ENCODE results near the gene RARRES1. TPM values are rescaled to one million over a fixed set of nuclear protein-coding genes. Genes with fewer than 3 reads are reported as not detected.

Gene RARRES1
- polyA plus RNA-seq, 2 of the 4 experiments (the other 2 are of a cell fraction) = 10.9 to 33.4 TPM

DNA sequence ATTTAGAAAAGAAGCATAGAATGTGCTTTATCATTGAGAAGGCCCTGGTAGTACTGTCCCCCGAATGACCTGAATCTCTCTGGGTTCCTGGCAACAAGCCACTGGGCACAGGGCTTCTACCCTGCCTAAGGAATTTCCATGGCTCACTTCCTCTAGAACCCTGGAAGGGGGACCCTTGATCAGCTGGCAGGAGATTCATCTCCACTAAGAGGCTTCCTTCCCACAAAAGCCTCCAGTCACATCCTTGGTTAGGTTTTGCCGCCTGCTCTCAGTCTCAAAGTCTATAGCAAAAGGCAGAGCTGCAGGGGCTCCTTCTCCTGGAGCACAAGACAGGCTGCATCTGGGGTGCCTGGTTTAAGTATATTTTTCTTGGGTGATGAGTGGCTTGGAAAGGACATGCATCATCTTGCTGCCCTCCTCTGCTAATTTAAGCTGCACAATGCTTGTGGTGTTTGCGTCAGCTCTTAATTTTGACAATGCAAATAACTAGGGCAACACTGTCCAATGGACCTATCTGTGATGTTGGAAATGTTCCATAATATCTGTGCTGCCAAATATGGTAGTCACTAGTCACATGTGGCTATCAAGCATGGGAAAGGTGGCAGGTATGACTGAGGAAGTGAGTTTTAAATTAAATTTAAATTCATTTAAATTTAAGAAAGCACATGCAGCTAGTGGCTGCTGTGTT, 33.4 kb upstream of the RARRES1 start:
- no peak overlapping the region for H3K4me3 ChIP-seq
- no peak for FAIRE-seq
- DNase-seq (ENCODE audit: low read depth in 1 of 2, low spot score in 1 of 2) = no peak
- WGBS (ENCODE audit: missing lambda C conversion rate) = 82% methylated on average over 3 of the region's 3 CpGs
- no peaks in the 10 kb centered on the region for H3K9me3 ChIP-seq
- TF ChIP-seq MAZ (IDR thresholded peaks at IDR 0.05; ENCODE audit: borderline replicate concordance, low read depth, low read length) = no peak
- no peak for TF ChIP-seq ZC3H11A (IDR thresholded peaks at IDR 0.05)
- TF ChIP-seq MYC (IDR thresholded peaks at IDR 0.05; ENCODE audit: borderline replicate concordance, low read length) = no peak
- no peak for TF ChIP-seq HDAC2 (IDR thresholded peaks at IDR 0.05)
- no peak for TF ChIP-seq GATA3 (IDR thresholded peaks at IDR 0.05; ENCODE audit: borderline replicate concordance)
- TF ChIP-seq, protein P1, sequence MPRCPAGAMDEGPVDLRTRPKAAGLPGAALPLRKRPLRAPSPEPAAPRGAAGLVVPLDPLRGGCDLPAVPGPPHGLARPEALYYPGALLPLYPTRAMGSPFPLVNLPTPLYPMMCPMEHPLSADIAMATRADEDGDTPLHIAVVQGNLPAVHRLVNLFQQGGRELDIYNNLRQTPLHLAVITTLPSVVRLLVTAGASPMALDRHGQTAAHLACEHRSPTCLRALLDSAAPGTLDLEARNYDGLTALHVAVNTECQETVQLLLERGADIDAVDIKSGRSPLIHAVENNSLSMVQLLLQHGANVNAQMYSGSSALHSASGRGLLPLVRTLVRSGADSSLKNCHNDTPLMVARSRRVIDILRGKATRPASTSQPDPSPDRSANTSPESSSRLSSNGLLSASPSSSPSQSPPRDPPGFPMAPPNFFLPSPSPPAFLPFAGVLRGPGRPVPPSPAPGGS (IDR thresholded peaks at IDR 0.05) = no peak
- no peak for TF ChIP-seq HES2 (IDR thresholded peaks at IDR 0.05)
- no peak for TF ChIP-seq PBX3 (IDR thresholded peaks at IDR 0.05)
- no peak for TF ChIP-seq SMC3 (IDR thresholded peaks at IDR 0.05)
- no peak for TF ChIP-seq CHD2 (IDR thresholded peaks at IDR 0.05; ENCODE audit: low read length, partially characterized antibody)
- ATAC-seq = no peak
- CTCF ChIA-PET = interaction anchor here (0.6 to 5.1 kb wide), 7 partner anchors 11 to 1627 kb away, joined by 3 to 30 read pairs (median 3); no protein-coding TSS in a partner anchor
- POLR2A ChIA-PET = no interaction called here
- peak overlapping the region in 1 of 2 experiments; percentile 89; a peak in 3 of 6 replicates for H3K27ac ChIP-seq
- peak overlapping the region; percentile 19; the same call in 1 of the 3 replicates for H3K4me2 ChIP-seq
- H3K4me1 ChIP-seq = peaks cover 57% of the 10 kb centered on the region

- ChIA-PET CTCF (interaction anchor here (3.5 kb wide), 1 partner anchor 35 kb away, joined by 17 read pairs; no protein-coding TSS in a partner anchor), POLR2A (no interaction called here)
- DNase-seq (ENCODE audit: low read depth in 1 of 2, low spot score in 1 of 2) = no peak
- no peak for ATAC-seq
- FAIRE-seq = no peak
- Histone ChIP-seq H3K4me3 (no peak overlapping the region), H3K27ac (peak overlapping the region in 1 of 2 experiments; percentile 17; a peak in 1 of 6 replicates), H3K4me2 (no peak overlapping the region), H3K4me1 (peaks cover 35% of the 10 kb centered on the region), H3K9me3 (no peaks in the 10 kb centered on the region)
- no peak for TF ChIP-seq CEBPB (IDR thresholded peaks at IDR 0.05)
- no peak for TF ChIP-seq RARB (CRISPR knock-in tag; IDR thresholded peaks at IDR 0.05)
- no peak for TF ChIP-seq ESRRA (IDR thresholded peaks at IDR 0.05; ENCODE audit: borderline replicate concordance, low read length)
- TF ChIP-seq, protein P1 (IDR thresholded peaks at IDR 0.05) = no peak
- TF ChIP-seq FOSB (CRISPR knock-in tag; IDR thresholded peaks at IDR 0.05) = no peak
- no peak for TF ChIP-seq KDM5A (IDR thresholded peaks at IDR 0.05)
- no peak for TF ChIP-seq JUNB (IDR thresholded peaks at IDR 0.05)
- TF ChIP-seq POLR2A (IDR thresholded peaks at IDR 0.05; ENCODE audit: low read length) = no peak
- TF ChIP-seq CHD2 (IDR thresholded peaks at IDR 0.05; ENCODE audit: low read length, partially characterized antibody) = no peak
- TF ChIP-seq EHMT2 (IDR thresholded peaks at IDR 0.05; ENCODE audit: low read depth) = no peak
- TF ChIP-seq PHF8 (IDR thresholded peaks at IDR 0.05; ENCODE audit: borderline replicate concordance, low read depth) = no peak
- no peak for TF ChIP-seq FOSL2 (IDR thresholded peaks at IDR 0.05)
- TF ChIP-seq FOSL2 (CRISPR knock-in tag; IDR thresholded peaks at IDR 0.05) = no peak
- TF ChIP-seq PBX3 (IDR thresholded peaks at IDR 0.05) = no peak
- TF ChIP-seq TP53 (CRISPR knock-in tag; IDR thresholded peaks at IDR 0.05) = no peak
- no peak for TF ChIP-seq BHLHE40 (IDR thresholded peaks at IDR 0.05; ENCODE audit: low read depth, low read length)
- TF ChIP-seq HEYL (CRISPR knock-in tag; IDR thresholded peaks at IDR 0.05) = no peak
- TF ChIP-seq MAFK (IDR thresholded peaks at IDR 0.05; ENCODE audit: partially characterized antibody) = no peak
- TF ChIP-seq HOXA7 (CRISPR knock-in tag; IDR thresholded peaks at IDR 0.05) = no peak
- TF ChIP-seq GATA3 (IDR thresholded peaks at IDR 0.05; ENCODE audit: borderline replicate concordance) = no peak
- 68% methylated on average over 2 of the region's 2 CpGs for WGBS (ENCODE audit: missing lambda C conversion rate)
Measured at GRCh38 chr3:158763421-158763820, 31.2 kb upstream of the RARRES1 start.
